LNCaP clone FGC (cell line): ENCODE results near the gene RRBP1.

Experiments used
- DNase-seq: peaks from one replicate; pipeline ENCODE4 v3.0.0-alpha.2; 2011; ENCODE audit warnings: low read depth
- H3K4me3 ChIP-seq: 2 replicates; pipeline ENCODE4 v1.5.1; 2011; ENCODE audit warnings: mild to moderate bottlenecking, low read depth, low read length, control low read depth
- CTCF ChIP-seq: IDR thresholded peaks from 2 replicates; pipeline ENCODE4 v1.5.1; 2012; ENCODE audit warnings: mild to moderate bottlenecking; ENCODE audit not compliant: control insufficient read depth, insufficient read depth; ENCODE audit errors: extremely low read depth

The RRBP1 gene

GRCh38 chr20:17725094-17725835, 43.2 kb upstream of the RRBP1 start:
- no peak for TF ChIP-seq CTCF
- H3K4me3 ChIP-seq = no peak overlapping the region
- no peak for DNase-seq

- no peak overlapping the region for H3K4me3 ChIP-seq
- no peak for TF ChIP-seq CTCF
- DNase-seq = no peak
Measured at GRCh38 chr20:17723301-17723691, 41.3 kb upstream of the RRBP1 start.

- no peak for DNase-seq
- TF ChIP-seq CTCF = no peak
- no peak overlapping the region for H3K4me3 ChIP-seq
Measured at GRCh38 chr20:17722493-17723300, 40.7 kb upstream of the RRBP1 start.

DNA sequence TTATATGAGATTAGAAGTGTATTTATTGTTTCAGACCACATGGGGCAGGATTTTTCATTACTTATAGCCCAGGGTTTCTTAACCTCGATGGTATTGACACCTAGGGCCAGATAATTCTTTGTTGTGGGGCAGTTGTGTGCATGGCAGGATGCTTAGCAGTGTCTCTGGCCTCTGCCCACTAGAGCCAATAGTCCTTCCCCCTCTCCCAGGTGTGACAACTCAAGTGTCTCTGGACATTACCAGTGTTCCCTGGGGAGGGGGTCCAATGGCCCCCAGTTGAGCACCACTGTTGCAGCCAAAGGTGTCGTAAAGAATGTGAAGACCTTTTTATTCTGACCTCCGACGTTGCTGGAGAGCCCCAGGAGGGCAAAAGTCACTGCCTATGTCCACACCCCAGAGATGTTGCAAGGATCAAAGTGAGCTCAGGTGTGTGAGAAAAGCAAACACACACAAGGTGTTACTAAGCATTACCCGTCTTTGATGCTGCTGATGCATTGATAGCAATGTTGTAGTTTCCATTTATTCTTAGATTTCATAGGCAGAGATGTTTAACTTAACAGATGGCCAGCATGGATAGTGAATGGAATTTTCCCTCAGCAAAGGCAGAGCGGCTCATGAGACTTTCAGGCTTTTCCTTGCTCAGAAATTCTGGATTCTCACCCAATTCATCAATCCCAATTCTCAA, 39.9 kb upstream of the RRBP1 start:
- 0 out of 2 replicates have a peak, but pooled peaks have one; percentile 2 for TF ChIP-seq CTCF
- peak; percentile 17 for DNase-seq
- H3K4me3 ChIP-seq = no peak overlapping the region

DNA sequence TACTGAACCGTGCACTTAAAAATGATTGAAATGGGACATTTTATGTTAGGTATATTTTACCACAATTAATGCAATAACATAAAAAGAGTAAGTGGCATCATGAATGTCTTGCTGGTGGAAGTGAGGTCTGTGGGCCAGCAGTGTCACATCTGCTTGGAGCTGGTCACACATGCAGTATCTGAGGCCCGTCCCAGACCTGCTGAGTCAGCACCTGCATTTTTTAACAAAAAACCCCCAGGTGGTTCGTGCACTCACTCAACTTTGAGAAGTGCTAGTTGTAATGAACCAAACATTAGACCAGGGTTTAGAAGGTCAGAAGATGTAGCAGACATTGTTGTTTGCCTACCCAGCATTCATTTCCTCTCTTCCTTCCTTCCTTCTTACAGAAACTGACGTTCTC, 38.7 kb upstream of the RRBP1 start:
- no peak for DNase-seq
- TF ChIP-seq CTCF = no peak
- H3K4me3 ChIP-seq = no peak overlapping the region

GRCh38 chr20:17716331-17716730, 34.3 kb upstream of the RRBP1 start:
- no peak for DNase-seq
- no peak overlapping the region for H3K4me3 ChIP-seq
- no peak for TF ChIP-seq CTCF
